Measurements from ENCODE around the gene CHL1.

CHL1 gene

DNA sequence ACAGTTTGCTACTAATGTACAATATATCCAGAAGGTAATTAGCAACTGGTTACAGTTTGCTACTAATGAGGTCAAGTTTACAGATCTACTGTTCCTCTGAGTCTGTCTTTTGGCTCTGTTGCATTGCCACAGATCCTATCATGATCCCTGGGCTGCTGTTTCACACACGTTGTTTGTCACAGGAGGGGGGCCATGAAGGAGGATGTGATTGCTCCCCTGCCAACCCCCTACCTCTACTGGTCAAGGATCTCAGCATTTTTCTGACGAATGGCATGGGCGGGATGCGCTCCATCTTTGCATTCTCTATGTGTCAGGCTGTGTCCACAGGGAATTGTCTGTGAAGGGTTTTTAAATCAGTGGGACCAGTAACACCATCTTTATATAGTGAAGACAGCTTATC, 91.9 kb downstream of the CHL1 start:
- no peak for DNase-seq

DNA sequence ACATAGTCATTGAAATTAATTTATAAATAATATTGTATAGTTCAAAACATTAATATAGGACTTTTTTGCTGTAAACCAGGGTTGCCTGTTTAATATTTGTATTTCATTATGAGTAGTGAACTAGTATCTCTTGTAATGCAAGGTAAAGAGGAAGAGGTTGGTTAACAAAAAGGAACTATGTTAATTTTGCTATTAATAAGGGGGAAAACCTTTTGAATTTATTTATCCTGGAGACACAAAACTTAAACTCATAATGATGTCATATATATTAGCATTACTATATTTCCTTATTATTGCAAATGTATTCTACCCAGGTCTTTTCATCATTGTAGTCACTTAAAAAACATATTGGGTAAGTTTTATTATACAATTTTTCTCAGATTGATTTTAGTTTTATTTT, 94.5 kb downstream of the CHL1 start:
- DNase-seq = no peak

DNA sequence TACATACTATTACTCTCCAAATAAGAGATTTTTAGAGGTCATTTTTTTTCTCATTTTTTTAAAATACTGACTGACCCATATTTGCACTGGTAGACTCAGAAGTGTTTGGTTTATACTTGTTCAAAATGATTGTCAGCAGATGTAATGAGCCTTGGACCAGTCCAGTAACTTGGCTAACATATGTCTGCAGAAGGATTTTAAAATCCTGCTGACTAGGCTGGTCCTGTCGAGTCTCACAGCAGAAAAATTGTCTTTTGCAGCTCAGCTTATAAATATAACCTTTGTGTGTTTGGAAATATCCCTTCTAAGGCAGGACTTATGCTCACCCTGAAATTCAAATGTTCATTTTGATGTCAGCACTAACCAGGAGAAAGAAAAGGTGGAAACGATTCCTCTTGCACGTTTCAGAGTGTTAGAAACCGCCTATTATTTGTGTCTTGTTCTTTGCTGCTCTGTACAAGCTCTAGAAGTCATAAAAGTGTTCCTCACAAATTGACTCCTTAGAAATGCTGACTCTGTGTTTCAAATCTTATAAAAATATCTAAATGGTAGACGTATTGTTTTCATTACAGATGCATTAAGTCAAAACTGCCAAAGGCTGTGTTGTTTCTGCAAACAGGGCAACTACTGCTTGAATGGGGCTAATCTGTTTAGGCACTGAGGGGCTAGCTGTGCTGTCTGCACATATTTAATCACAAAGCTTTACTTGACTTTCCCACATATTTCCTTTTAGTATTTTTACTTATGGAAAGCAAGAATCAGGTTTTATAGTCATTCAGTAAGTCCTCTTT, 95.3 kb downstream of the CHL1 start:
- no peak for DNase-seq

DNA sequence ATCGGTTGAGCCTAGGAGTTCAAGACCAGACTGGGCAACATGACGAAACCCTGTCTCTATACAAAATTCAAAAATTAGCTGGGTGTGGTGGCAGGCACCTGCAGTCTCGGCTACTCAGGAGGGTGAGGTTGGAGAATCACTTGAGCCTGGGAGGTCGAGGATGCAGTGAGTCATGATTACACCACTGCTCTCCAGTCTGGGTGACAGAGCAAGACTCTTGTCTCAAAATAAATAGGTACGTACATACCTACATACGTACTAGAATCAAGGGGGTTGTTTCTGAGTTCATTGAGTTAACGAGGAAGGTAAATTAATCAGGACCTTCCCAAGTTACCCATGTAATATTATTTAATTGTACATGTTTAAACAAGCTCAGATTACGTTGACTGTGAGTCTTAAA, 97.5 kb downstream of the CHL1 start:
- peak; percentile 39 for DNase-seq

DNA sequence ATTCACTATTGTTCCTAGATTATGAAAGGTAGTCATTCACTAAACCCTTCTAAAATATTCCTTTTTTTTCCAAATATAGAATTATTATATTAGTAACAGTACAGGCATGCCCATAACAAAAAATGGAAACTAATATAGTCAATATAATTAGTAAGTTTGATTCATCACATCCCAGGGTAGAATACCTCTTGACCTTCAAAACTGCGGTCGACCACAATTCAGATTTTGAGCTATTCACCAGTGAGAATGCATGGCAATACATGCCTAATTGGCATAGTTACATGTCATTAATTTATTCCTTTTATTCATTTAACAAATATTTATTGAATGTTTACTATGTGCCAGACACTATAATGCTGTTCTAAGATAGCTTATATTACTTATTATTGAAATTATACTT, 98.0 kb downstream of the CHL1 start:
- DNase-seq = no peak

DNA sequence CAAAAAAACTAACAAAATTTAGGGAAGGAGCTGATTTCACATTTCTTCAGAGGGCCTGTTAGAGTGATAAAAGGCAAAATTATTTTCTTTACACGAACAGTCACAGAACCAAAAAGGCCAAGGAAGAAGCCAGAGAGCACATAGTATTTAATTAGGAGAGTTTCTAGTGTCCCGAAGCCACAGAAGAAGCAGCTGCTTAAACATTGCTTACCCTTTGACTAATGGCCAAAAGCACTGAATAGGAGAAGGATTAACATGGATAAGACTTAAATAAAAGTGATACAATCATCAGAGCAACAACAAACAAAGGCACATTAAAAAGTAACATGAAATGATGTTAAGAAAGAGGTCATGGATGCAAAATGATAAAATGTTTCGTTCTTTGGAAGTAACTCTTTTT, 98.6 kb downstream of the CHL1 start:
- DNase-seq = no peak

DNA sequence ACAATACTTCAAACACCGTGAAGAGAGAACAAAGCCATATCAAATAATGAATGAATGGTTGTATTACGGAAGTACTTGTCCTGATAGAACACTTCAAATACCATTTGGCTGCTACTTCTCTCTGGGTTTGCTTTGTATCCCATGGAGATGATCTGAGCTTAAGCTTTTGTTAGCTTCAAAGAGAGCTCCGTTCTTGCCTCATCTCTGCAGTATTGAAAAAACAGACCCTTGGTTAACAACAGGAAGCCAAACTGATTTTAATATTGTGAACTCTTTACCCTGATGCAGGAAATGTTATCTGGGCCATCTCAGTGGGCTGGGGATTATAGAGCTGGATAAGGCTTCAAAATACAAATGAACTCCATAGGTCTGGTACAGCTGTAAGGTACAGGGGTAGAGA, 101.0 kb downstream of the CHL1 start:
- DNase-seq = peak; percentile 34

DNA sequence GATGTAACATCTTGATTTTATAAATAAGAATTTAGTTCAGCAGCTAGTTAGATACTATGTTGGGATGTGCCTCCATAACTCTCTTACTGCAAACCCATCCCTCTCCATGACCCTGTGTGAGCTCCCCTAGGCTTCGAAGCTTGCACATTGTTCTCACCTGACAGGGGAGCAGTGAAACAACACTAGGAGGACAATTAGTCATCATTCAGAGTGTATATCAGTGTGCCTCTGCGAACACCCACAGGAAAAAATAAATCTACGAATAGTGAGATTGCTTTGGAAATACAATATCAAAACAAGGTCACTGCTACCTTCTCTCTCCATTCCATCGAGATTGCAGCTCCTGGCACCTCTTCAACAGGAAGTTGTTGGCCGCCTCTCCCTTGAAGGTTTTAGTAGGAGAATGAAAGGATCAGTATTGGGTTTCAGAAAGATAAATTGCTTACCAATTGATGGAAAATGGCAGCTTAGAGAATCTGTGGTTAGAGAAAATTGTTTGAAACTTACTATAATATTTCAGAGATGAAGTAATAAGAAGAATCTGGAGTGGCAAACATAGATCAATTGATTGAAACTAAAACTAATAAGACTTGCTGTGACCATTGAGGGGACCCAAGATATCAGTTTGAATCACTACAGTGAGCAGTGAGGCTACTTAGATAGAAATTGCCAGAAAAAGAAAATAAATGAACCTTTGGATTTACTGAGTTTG, 103.2 kb downstream of the CHL1 start:
- DNase-seq = no peak

DNA sequence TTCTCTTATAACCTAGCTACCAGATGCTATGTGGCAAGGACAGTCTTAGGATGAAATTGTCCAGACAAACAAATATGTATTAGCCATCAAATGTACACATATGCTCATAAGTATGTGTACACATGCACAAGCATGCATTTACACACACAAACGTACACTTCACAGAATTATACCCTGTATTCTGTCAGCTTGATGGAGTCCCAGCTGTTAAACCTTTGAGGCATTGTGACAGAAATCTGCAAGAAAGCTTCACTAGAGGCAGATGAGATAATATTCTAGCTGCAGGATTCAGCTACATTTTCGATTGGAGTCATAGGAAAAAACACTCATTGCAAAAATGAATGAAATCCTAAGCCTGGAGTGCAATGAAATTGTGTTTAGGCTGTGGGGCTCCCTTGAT, 110.6 kb downstream of the CHL1 start:
- no peak for DNase-seq

DNA sequence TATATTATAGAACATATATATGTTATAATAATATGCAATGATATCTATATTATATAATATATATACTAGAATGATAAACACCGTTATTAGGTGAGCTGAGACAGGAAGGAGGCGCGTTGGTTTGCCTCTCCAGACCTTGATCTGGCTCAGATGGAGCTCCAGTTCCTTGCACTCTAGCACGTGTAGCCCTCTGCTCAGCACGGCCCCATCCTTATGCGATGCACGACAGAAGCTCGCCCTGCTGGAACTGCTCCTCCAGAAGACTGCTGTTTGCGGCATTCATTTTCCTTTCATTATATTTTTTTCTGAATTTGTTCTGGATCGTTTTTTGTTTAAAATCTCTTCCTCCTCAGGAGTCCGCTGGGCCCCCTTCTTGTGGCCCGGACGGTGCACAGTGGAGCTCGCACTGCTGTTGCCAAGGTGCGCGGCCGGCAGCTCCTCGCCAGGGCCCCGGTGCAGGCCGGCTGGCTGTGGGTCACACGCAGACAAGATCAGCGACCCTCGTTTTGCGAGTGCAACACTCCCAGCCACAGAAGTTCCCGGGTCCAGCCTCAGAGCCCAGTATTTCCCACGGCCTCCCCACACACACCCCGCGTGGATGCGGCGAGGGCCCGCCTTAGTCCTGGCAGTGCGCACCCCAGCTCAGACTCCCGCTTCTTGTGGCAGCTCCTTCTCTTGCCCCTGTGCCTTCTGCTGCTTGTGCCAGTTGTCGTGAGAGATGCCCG, 112.2 kb downstream of the CHL1 start:
- DNase-seq = no peak

DNA sequence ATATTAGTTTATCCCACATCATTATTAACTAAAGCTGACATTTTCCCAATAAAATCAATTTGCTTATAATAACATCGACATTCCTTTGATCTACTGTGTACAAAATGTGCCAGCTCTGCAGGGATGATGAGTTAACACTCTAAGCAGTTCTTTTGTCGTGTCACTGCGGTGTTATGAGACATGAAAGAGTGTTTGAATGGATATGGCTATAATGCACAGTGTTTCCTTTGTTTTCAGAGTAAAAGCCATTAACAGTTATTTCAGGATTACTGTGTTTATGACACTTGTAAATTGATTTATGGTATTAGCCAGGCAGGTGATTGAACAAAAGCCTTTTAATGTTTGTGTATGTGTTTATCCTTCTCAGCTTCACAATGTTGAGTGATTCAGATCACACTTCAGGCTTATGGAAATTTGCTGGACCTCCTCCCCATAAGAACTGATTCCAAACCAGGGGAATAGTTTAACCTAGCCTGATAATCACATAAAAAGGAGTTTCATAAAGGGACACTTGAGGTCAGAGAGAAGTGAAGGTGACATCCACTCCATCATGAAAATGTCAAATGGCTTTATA, 115.7 kb downstream of the CHL1 start:
- no peak for DNase-seq

DNA sequence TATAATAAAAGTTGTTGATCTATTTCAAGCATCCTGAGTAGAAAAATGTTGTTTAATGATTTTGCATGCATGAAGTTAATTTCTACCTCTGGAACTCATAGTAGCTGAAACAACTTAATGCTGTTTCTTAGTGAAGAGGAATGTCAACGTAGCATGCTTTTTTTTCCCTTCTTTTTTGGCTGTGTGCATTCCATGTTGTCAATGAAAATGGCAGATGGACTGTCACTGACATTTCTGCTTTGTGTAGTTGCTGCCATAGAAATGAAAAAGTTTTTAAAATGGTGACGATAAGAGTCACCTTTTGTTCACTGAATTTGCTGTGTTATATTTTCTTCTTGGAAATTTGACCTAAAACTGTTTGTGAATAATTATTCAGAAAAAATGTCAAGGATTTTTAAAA, 116.3 kb downstream of the CHL1 start:
- DNase-seq = no peak

DNA sequence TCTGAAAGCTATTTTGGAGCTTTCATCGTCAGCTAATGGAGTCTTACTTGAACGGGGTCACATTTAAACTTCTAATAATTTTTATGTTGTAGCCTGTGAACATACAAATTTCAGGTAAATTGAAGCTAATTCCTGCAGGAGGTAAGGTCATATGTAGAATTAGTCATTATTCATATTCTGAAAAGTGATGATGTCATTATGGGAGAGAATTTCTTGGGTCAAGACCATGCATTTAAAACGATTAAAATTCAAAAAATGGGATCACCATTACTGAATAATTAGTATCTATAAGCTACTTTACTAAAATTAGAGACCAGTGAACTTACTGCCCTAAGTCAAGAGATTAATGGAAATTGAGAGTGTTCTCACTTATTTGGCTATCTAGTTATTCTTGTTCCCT, 120.4 kb downstream of the CHL1 start:
- DNase-seq = no peak

DNA sequence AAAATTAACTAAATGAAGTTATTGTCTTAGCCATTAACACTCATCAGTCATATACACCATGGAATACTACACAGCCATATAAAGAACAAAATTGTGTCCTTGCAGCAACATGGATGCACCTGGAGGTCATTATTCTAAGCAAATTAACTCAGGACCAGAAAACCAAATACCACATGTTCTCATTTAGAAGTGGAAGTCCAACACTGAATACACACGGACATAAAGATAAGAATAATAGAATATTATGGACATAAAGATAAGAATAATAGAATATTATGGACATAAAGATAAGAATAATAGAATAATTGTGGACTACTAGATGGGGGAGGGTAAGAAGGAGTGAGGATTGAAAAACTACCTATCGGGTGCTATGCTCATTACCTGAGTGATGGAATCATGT, 122.3 kb downstream of the CHL1 start:
- DNase-seq = no peak

DNA sequence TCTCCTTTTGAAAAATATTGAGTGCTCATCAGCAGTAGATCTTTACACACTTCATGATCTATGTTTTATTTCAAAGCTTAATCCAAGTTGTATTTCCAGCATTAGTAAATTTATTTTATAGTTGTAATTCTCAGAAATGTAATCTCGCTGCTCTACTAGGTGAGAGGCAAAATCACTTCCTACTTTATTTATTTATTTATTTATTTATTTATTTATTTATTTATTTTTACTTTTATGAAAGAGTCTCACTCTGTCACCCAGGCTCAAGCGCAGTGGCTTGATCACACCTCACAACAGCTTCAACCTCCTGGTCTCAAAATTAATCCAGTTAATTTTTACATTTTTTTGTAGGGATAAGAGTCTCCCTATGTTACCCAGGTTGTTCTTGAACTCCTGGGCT, 127.9 kb downstream of the CHL1 start:
- no peak for DNase-seq

DNA sequence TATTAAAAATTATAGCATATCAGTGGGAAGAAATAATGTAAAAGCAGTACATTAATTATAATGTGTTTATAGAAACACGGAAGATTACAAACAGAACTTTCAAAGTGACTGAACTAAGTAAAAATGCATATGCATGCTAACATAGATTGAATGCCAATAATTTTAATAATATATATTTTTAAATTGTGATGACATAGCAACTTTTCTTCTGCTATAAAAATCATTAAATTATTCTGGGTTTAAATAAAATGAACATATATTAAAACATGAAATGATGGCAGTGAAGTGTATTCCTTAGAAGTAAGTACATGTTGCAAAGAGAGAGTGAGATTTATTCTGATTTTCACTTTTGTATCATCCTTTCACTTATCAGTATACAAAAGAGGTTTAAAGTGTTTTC, 128.9 kb downstream of the CHL1 start:
- no peak for DNase-seq

DNA sequence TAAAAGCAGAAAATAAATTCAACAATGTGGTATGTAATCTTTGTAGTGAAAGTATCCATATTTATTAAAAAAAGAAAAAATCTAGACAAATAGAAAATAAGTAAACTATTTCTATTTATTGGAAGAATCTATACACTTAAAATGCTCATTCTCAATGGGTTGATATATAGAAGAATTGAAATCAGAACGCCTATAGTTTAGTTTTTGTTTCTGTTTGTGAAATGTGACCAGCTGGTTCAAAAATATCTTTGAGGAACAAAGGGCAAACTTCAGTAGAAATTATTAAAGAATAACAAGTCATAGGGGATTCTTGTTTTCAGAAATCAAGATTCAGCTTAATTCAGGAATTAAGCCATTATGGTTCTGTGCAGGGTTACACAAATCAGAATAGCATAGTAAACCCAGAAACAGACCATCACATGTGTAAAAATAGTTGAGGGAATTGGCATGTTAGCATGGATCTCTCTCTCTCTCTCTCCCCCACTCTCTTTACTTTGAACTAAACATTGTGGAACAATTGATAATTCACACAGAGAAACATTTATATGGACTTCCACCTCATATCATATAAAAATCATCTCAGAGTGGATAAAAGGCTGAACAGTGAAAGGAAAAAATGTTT, 134.0 kb downstream of the CHL1 start:
- DNase-seq = no peak

DNA sequence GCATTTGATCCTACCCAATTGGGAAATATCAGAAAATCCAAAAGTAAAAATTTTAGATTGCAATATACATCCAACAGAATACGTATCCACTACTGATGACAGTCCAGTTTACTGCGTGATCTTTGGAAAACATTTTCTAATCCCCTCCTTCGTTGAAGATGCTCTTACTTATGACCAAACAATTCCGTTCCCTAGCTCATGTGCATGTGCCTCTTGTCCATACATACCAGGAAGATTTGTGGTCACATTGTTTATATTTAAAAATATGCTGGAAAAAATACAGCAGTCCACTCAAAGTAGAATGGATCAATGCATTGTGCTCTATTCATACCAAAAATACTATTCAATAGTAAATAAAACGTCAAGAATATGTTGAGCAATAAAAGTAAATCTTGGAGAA, 135.3 kb downstream of the CHL1 start:
- no peak for DNase-seq

DNA sequence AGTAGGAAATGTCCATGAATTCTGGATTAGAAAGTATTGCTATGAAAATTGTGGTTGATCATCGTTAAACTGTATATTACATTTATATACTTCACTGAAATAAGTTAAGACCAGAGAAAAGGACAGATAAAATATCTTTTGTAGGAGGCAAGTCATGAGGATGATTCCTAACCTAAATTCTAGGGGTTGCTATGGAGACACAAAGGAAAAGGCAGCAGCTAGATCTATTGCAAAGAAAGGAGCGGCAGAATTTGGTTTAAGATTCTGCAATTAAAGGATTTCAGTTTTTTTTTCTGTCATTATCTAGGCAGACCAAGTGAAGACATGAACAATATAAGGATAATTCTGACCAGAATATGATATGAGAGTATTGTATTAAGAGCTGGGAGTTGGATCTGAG, 136.1 kb downstream of the CHL1 start:
- DNase-seq = no peak

DNA sequence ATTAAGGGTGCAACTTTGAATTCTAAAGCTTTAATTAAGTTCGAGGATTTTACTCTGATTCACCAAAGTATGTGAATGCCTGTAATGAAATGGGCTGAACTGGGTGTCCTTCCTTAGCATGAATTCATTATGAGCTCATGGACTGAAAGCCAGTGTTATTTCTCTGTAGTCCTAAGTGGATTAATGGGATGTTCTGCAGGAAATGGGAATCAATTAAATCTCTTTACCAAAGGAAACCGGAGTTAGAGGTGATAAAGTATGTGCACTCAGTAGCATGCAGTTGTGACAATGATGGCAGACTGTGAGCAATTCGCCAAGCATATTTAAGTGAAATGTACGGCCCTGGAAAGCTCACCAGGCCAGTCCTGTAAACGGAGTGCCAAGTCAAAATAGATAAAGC, 138.7 kb downstream of the CHL1 start:
- no peak for DNase-seq

DNA sequence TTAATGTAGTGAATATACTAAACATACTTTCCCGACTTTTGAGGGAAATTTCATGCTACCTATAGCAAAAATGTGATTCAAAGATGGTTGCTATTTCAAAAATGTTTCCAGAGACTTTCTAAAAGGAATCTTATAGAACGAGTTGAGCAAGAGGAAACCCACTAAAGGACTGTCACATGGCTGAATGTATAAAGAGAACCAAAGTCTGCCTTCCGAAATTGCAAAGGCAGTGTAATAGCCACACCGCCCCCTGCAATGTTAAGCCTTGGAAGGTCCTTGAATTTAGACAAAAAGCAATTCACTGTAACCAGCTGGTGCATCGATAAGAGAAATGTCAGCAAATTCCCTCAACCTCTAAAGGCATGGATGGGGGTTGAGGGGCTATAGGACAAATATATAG, 142.8 kb downstream of the CHL1 start:
- no peak for DNase-seq

DNA sequence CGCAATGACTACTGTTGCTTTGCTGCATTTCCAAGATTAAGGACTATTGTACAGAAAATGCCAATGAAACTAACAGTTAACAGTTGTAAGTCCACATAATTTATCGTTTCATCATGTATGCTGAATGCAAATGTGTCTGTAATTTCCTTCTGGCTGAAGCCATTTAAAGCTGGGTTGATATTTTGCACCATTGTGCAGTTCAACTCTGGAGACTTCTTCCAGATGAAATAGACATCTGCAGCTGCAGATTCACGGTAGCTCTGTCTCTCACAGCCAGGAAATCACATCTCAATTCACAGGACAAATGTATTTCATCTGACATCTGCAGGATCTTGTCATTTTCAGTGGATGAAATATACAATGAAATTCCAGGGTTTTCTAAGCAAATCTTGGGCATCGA, 145.4 kb downstream of the CHL1 start:
- no peak for DNase-seq

DNA sequence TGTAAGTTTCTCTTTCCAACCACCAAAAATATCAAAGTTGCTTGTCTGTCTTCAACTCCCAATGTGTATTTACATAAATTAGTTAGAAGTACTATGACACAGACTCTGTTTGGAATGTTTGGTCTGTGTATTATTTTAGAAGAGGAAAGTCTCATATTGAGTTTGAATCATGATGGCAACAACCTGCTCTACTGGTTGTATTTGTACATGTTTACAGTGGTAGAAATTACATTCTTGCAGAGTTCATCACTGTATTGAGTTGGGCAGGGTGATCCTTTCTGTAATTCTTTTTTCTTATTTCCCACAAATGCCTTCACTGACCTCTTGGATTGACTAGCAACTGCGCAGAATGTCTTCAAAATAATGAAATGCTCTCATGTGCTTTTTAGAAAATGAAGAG, 149.6 kb downstream of the CHL1 start:
- no peak for DNase-seq
